ENCODE results near the gene CRY2.
"Not testable (repeated sequence)": the region's sequence is repeated elsewhere in the genome, so short reads cannot be mapped to it uniquely, and the experiment has no call there.

Gene CRY2

GRCh38 chr11:45818961-45819605 is 28.2 kb upstream of the CRY2 start:
- no peaks in the 10 kb centered on the region for H3K4me1 ChIP-seq
- H3K9me3 ChIP-seq: no peaks in the 10 kb centered on the region
- H3K36me3 ChIP-seq: no peaks in the 10 kb centered on the region
- DNase-seq: no peak
- H3K27me3 ChIP-seq: no peaks in the 10 kb centered on the region
- no peak overlapping the region for H3K4me3 ChIP-seq (ENCODE audit: low read depth, low read length)
- TF ChIP-seq CTCF (IDR thresholded peaks at IDR 0.05; ENCODE audit: low read depth, low read length): no peak

GRCh38 chr11:45820211-45820857 is 26.9 kb upstream of the CRY2 start:
- no peaks in the 10 kb centered on the region for H3K9me3 ChIP-seq
- no peak overlapping the region for H3K4me3 ChIP-seq (ENCODE audit: low read depth, low read length)
- no peaks in the 10 kb centered on the region for H3K4me1 ChIP-seq
- H3K27me3 ChIP-seq: no peaks in the 10 kb centered on the region
- no peaks in the 10 kb centered on the region for H3K36me3 ChIP-seq
- DNase-seq: no peak
- no peak for TF ChIP-seq CTCF (IDR thresholded peaks at IDR 0.05; ENCODE audit: low read depth, low read length)

- not testable (repeated sequence) for DNase-seq; H3K36me3 ChIP-seq; H3K9me3 ChIP-seq; H3K27me3 ChIP-seq; H3K4me3 ChIP-seq (ENCODE audit: low read depth, low read length); H3K4me1 ChIP-seq
Measured at GRCh38 chr11:45826492-45826891, 20.8 kb upstream of the CRY2 start.

- Histone ChIP-seq H3K9me3 (no peaks in the 10 kb centered on the region), H3K36me3 (no peaks in the 10 kb centered on the region)
Measured at GRCh38 chr11:45827123-45827522, 20.2 kb upstream of the CRY2 start.

GRCh38 chr11:45828996-45829395 is 18.3 kb upstream of the CRY2 start:
- no peak for DNase-seq
- Histone ChIP-seq H3K27me3 (no peaks in the 10 kb centered on the region), H3K4me3 (ENCODE audit: low read depth, low read length) (no peak overlapping the region), H3K4me1 (no peaks in the 10 kb centered on the region), H3K9me3 (no peaks in the 10 kb centered on the region), H3K36me3 (no peaks in the 10 kb centered on the region)
- no peak for TF ChIP-seq CTCF (IDR thresholded peaks at IDR 0.05; ENCODE audit: low read depth, low read length)

More at GRCh38 chr11:45827123-45827522, 20.2 kb upstream of the CRY2 start:
- TF ChIP-seq CTCF (IDR thresholded peaks at IDR 0.05; ENCODE audit: low read depth, low read length): no peak
- no peaks in the 10 kb centered on the region for H3K4me1 ChIP-seq
- no peak for DNase-seq
- no peaks in the 10 kb centered on the region for H3K27me3 ChIP-seq
- no peak overlapping the region for H3K4me3 ChIP-seq (ENCODE audit: low read depth, low read length)

- no peak for TF ChIP-seq CTCF (IDR thresholded peaks at IDR 0.05; ENCODE audit: low read depth, low read length)
Measured at GRCh38 chr11:45830596-45830995, 16.7 kb upstream of the CRY2 start.

More at GRCh38 chr11:45830596-45830995, 16.7 kb upstream of the CRY2 start:
- Histone ChIP-seq H3K4me1 (no peaks in the 10 kb centered on the region), H3K36me3 (no peaks in the 10 kb centered on the region), H3K27me3 (no peaks in the 10 kb centered on the region), H3K9me3 (no peaks in the 10 kb centered on the region), H3K4me3 (ENCODE audit: low read depth, low read length) (no peak overlapping the region)
- DNase-seq: no peak
